OCI-LY7 (cell line): ENCODE results near the gene SYNRG. TPM values are rescaled to one million over a fixed set of nuclear protein-coding genes. Genes with fewer than 3 reads are reported as not detected.

Experiments used
- BruUV-seq: library from RNA; stranded (reverse); fragments of 400-500 nt; replicated peaks from 2 replicates; lab custom pipeline; 2021; lab: Mats Ljungman, UMichigan
- CTCF ChIA-PET: fragments of 300-600 bp; sonication (Branson Sonifier 250); formaldehyde crosslinking; loops from one replicate; lab custom pipeline; 2022; ENCODE audit warnings: antibody characterized with exemption; ENCODE audit not compliant: unreplicated experiment; lab: Charles Lee
- POLR2A ChIA-PET: fragments of 300-600 bp; sonication (Branson Sonifier 250); formaldehyde crosslinking; loops from one replicate; lab custom pipeline; 2022; ENCODE audit warnings: antibody characterized with exemption; lab: Charles Lee
- DNase-seq: peaks from one replicate; pipeline ENCODE4 v3.0.0-alpha.2; 2015; ENCODE audit warnings: low spot score
- H2AFZ ChIP-seq: fragments of 200-600 bp; sonication (generic), shearing (Covaris generic); 2 replicates; pipeline ENCODE4 v1.6.1; 2014; ENCODE audit warnings: mild to moderate bottlenecking, antibody characterized with exemption, low read length, moderate library complexity
- H3K27ac ChIP-seq: fragments of 200-600 bp; sonication (generic); 2 replicates; pipeline ENCODE4 v1.5.1; 2014; ENCODE audit warnings: mixed run types, low read depth, mild to moderate bottlenecking, moderate library complexity, low read length, inconsistent platforms; ENCODE audit not compliant: poor library complexity, severe bottlenecking
- H3K36me3 ChIP-seq: fragments of 200-600 bp; sonication (generic); 2 replicates; pipeline ENCODE4 v1.6.1; 2014; ENCODE audit warnings: mild to moderate bottlenecking, antibody characterized with exemption, low read length, moderate library complexity, mixed read lengths; ENCODE audit not compliant: insufficient read depth
- H3K4me1 ChIP-seq: fragments of 200-600 bp; sonication (generic); 2 replicates; pipeline ENCODE4 v1.5.1; 2014; ENCODE audit warnings: mild to moderate bottlenecking, low read length; ENCODE audit not compliant: insufficient read depth, poor library complexity, severe bottlenecking
- H3K4me2 ChIP-seq: fragments of 200-600 bp; sonication (generic); 2 replicates; pipeline ENCODE4 v1.6.1; 2014; ENCODE audit warnings: mild to moderate bottlenecking, low read length
- H3K4me3 ChIP-seq: fragments of 200-600 bp; sonication (generic); 2 replicates; pipeline ENCODE4 v1.5.1; 2014; ENCODE audit warnings: mild to moderate bottlenecking, low read depth, low read length; ENCODE audit not compliant: poor library complexity, severe bottlenecking
- H3K79me2 ChIP-seq: fragments of 200-600 bp; sonication (generic); 2 replicates; pipeline ENCODE4 v1.6.1; 2016; ENCODE audit warnings: low read depth, mild to moderate bottlenecking, low read length, moderate library complexity, mixed read lengths; ENCODE audit not compliant: insufficient read depth
- H3K9me2 ChIP-seq: fragments of 200-600 bp; sonication (generic); 2 replicates; pipeline ENCODE4 v1.6.1; 2016; ENCODE audit warnings: mild to moderate bottlenecking, low read length, mixed read lengths; ENCODE audit not compliant: insufficient read depth
- H3K9me3 ChIP-seq: fragments of 200-600 bp; sonication (generic); 2 replicates; pipeline ENCODE4 v1.6.1; 2014; ENCODE audit warnings: mild to moderate bottlenecking, mixed run types, low read length, mixed read lengths
- H4K20me1 ChIP-seq: fragments of 200-600 bp; sonication (generic); 2 replicates; pipeline ENCODE4 v1.6.1; 2014; ENCODE audit warnings: mild to moderate bottlenecking, antibody characterized with exemption, low read length, moderate library complexity, mixed read lengths; ENCODE audit not compliant: insufficient read depth
- CTCF ChIP-seq: fragments of 200-600 bp; sonication (generic); conservative IDR thresholded peaks from 2 replicates; pipeline ENCODE4 v1.5.1; 2014; ENCODE audit warnings: mild to moderate bottlenecking, antibody characterized with exemption, low read length, moderate library complexity, mixed read lengths
- EZH2phosphoT487 ChIP-seq: fragments of 200-600 bp; sonication (generic); IDR thresholded peaks from 2 replicates; pipeline ENCODE4 v1.6.1; 2018; ENCODE audit warnings: low read depth, borderline replicate concordance, mild to moderate bottlenecking, mixed run types, antibody characterized with exemption, low read length, moderate library complexity, mixed read lengths
- intact Hi-C: fragments of 100-400 bp; cut with micrococcal nuclease; formaldehyde crosslinking; loops from one replicate; pipeline ENCODE4 v1.10.0; 2022; ENCODE audit not compliant: unreplicated experiment
- total RNA-seq, 2 experiments: library from RNA; depleted of rRNA in 1 of 2; stranded (reverse); fragments of >200 nt in 1 of 2; shearing (Covaris generic) in 1 of 2; gene quantifications; 2 replicates each; pipeline ENCODE4 v1.2.3, GENCODE V29; 2014 to 2022

The SYNRG gene
- total RNA-seq, 2 experiments from 2014 or later: 39.6 to 132 TPM

GRCh38 chr17:37505333-37505732 is 103.9 kb downstream of the SYNRG start:
- H2AFZ ChIP-seq: no peak overlapping the region
- no peaks in the 10 kb centered on the region for H3K79me2 ChIP-seq
- ChIA-PET CTCF (no interaction called here), POLR2A (no interaction called here)
- H3K4me3 ChIP-seq: no peak overlapping the region
- no peaks in the 10 kb centered on the region for H4K20me1 ChIP-seq
- no peaks in the 10 kb centered on the region for H3K36me3 ChIP-seq
- BruUV-seq: no TSS peak
- intact Hi-C loops: no loop called here
- no peak overlapping the region for H3K27ac ChIP-seq
- DNase-seq: no peak
- no peak overlapping the region for H3K4me2 ChIP-seq
- no peaks in the 10 kb centered on the region for H3K4me1 ChIP-seq
- no peak for TF ChIP-seq CTCF
- no peak for TF ChIP-seq EZH2phosphoT487
- H3K9me2 ChIP-seq: no peaks in the 10 kb centered on the region
- H3K9me3 ChIP-seq: no peaks in the 10 kb centered on the region

- Histone ChIP-seq H3K4me2 (no peak overlapping the region), H3K79me2 (no peaks in the 10 kb centered on the region), H3K4me1 (no peaks in the 10 kb centered on the region), H3K4me3 (no peak overlapping the region), H3K9me2 (no peaks in the 10 kb centered on the region), H3K27ac (no peak overlapping the region), H3K36me3 (no peaks in the 10 kb centered on the region), H3K9me3 (no peaks in the 10 kb centered on the region), H4K20me1 (no peaks in the 10 kb centered on the region), H2AFZ (no peak overlapping the region)
- BruUV-seq: no TSS peak
- TF ChIP-seq CTCF (no peak), EZH2phosphoT487 (no peak)
- intact Hi-C loops: no loop called here
- no peak for DNase-seq
- CTCF ChIA-PET: no interaction called here
- POLR2A ChIA-PET: interaction anchor here (0.5 kb wide), 1 partner anchor 46 kb away, joined by 8 read pairs; no protein-coding TSS in a partner anchor
Observed at GRCh38 chr17:37503148-37503547, 106.1 kb downstream of the SYNRG start.

DNA sequence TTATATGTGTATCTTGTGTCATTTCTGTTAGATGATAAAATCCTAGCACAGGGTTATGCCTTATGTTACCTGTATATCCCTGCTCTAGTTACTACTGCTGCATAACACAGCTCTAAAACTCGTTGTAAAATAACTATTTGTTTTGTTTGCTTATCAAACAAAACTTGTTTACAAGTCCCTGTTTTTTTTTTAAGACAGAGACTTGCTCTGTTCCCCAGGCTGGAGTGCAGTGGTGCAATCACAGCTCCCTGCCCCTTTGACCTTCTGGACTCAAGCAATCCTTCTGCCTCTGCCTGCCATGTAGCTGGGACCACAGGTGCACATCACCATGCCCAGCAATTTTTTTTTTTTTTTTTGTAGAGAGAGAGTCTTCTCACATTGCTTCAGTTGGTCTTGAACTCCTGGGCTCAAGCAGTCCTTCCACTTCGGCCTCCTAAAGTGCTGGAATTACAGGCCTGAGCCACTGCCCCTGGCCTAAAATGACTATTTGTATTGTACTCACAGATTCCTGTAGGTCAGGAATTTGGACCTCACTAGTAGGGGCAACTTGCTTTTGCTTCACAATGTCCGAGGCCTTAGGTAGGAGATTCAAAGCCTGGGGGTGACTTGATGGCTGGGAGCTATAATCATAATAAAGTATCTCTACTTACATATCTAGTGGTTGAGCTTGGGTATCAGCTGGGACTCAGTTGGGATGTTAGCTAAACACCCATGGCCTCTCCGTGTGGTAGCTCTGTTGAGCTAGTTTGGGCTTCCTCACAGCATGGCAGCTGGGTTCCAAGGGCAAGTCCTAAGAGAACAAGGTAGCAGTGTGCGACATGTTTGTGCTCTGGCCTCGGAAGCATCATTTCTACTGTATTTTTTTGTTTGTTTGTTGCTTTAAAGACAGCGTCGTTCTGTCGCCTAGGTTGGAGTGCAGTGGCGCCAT is 106.9 kb downstream of the SYNRG start:
- BruUV-seq: no TSS peak
- DNase-seq: no peak
- Histone ChIP-seq H3K4me2 (no peak overlapping the region), H3K4me3 (no peak overlapping the region), H3K9me2 (no peaks in the 10 kb centered on the region), H4K20me1 (no peaks in the 10 kb centered on the region), H2AFZ (no peak overlapping the region), H3K79me2 (0 out of 2 replicates have a peak, but pooled peaks cover 4% of the 10 kb centered on the region), H3K36me3 (no peaks in the 10 kb centered on the region), H3K4me1 (no peaks in the 10 kb centered on the region), H3K9me3 (no peaks in the 10 kb centered on the region), H3K27ac (no peak overlapping the region)
- intact Hi-C loops: no loop called here
- no peak for TF ChIP-seq EZH2phosphoT487
- no peak for TF ChIP-seq CTCF
- ChIA-PET POLR2A (interaction anchor here (0.5 to 0.9 kb wide), 3 partner anchors 19 to 137 kb away, joined by 3 to 8 read pairs (median 3); no protein-coding TSS in a partner anchor), CTCF (no interaction called here)
